ENCODE data around the gene RTP5.

DNA sequence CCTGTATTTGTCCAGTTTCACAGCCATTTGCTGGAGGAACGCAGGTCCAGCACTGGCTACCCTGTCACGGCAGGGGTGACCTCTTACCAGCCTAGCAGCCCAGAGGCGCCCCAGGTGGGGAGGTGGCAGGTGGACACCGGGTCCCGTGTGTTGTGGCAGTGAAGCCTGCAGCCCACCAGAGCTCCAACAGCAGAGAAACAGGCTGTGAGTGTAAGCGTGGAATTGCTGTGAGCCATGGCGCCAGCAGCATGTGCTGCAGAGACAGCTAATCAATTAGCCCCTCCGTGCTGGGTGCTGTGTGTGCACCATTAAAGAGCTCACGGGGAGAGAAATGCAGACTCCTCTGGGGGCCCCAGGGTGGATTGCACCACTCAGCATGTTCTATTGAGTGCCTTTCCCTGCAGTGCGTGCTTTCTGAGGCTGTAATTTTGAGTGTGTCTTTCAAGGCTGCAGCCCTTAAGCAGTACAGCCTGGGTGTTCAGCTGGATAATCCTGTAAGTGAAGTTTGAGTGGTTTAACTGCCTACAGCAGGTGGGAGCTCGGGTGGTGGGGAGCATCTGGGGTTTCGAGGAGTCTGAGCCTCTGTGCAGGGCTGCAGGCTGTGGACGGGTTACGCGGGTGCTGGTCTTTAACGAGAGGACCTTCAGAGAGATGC lies 15.9 kb downstream of the RTP5 start:
- TF ChIP-seq, protein P1, sequence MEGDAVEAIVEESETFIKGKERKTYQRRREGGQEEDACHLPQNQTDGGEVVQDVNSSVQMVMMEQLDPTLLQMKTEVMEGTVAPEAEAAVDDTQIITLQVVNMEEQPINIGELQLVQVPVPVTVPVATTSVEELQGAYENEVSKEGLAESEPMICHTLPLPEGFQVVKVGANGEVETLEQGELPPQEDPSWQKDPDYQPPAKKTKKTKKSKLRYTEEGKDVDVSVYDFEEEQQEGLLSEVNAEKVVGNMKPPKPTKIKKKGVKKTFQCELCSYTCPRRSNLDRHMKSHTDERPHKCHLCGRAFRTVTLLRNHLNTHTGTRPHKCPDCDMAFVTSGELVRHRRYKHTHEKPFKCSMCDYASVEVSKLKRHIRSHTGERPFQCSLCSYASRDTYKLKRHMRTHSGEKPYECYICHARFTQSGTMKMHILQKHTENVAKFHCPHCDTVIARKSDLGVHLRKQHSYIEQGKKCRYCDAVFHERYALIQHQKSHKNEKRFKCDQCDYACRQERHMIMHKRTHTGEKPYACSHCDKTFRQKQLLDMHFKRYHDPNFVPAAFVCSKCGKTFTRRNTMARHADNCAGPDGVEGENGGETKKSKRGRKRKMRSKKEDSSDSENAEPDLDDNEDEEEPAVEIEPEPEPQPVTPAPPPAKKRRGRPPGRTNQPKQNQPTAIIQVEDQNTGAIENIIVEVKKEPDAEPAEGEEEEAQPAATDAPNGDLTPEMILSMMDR (IDR thresholded peaks at IDR 0.05) = no peak
- no peak for TF ChIP-seq EP300 (IDR thresholded peaks at IDR 0.05)
- no peak for TF ChIP-seq POLR2AphosphoS5 (IDR thresholded peaks at IDR 0.05)
- TF ChIP-seq POLR2A (IDR thresholded peaks at IDR 0.05) = no peak
